H1 (cell line): ENCODE measurements around the gene LCE1F. TPM values are rescaled to one million over a fixed set of nuclear protein-coding genes. Genes with fewer than 3 reads are reported as not detected.

Experiments used
- ASH2L ChIP-seq: fragments of 200-600, 300-600 bp; sonication (generic); IDR thresholded peaks from one replicate; pipeline ENCODE4 v1.7.1; 2017; ENCODE audit warnings: low read length
- CBX5 ChIP-seq: fragments of 300-800, 300-1000 bp; sonication (generic); IDR thresholded peaks from 2 replicates; pipeline ENCODE4 v1.7.1; 2016; ENCODE audit warnings: antibody characterized with exemption, low read length, low read depth
- CHD7 ChIP-seq: fragments of 300-600 bp; sonication (generic); IDR thresholded peaks from 2 replicates; pipeline ENCODE4 v1.7.1; 2012; ENCODE audit warnings: low read length, moderate library complexity, mild to moderate bottlenecking, inconsistent platforms; ENCODE audit not compliant: insufficient replicate concordance
- KDM5A ChIP-seq: fragments of 200-600 bp; IDR thresholded peaks from 2 replicates; pipeline ENCODE4 v1.7.1; 2012; ENCODE audit warnings: mild to moderate bottlenecking, low read length, inconsistent platforms, mixed read lengths
- NANOG ChIP-seq: IDR thresholded peaks from 2 replicates; pipeline ENCODE4 v1.6.1; 2011; ENCODE audit warnings: low read length, low read depth, mild to moderate bottlenecking, inconsistent platforms; ENCODE audit not compliant: insufficient read depth, poor library complexity, severe bottlenecking
- RFX5 ChIP-seq: IDR thresholded peaks from 2 replicates; pipeline ENCODE4 v1.6.1; 2011; ENCODE audit warnings: low read depth, low read length, improper control_type of control experiment, borderline replicate concordance
- SP1 ChIP-seq: IDR thresholded peaks from 2 replicates; pipeline ENCODE4 v1.6.1; 2011; ENCODE audit warnings: low read depth, low read length
- polyA plus RNA-seq, 7 experiments: library from polyadenylated mRNA; depleted of rRNA in 3 of 7; stranded (reverse) in 5 of 7; unstranded in 2 of 7; fragments of >200 nt in 5 of 7; fragments of 200-250 nt in 2 of 7; gene quantifications; 1 replicate in 5 of 7; 2 replicates in 1 of 7; 4 replicates in 1 of 7; pipeline versions ENCODE4 v1.2.1 to v1.2.3, GENCODE V29; 2011 to 2013; ENCODE audit warnings: missing spikeins in 2 of 7, mixed read lengths in 2 of 7
- total RNA-seq: library from RNA; stranded (reverse); fragmentation: NEBNext Ultra II Directional; extraction: Animal tissue kit (Norgen Biotek cat#: 25700); gene quantifications from 2 replicates; pipeline ENCODE4 v1.2.1, GENCODE V29; 2021
- TF ChIP-seq, protein P1 (sequence below): IDR thresholded peaks from 2 replicates; pipeline ENCODE4 v1.6.1; 2012; ENCODE audit warnings: inconsistent platforms

The LCE1F gene
- total and polyA plus RNA-seq, 2 of the 8 experiments (the other 6 are each of a cell fraction or from before 2014, with no cell fraction given): not detected

DNA sequence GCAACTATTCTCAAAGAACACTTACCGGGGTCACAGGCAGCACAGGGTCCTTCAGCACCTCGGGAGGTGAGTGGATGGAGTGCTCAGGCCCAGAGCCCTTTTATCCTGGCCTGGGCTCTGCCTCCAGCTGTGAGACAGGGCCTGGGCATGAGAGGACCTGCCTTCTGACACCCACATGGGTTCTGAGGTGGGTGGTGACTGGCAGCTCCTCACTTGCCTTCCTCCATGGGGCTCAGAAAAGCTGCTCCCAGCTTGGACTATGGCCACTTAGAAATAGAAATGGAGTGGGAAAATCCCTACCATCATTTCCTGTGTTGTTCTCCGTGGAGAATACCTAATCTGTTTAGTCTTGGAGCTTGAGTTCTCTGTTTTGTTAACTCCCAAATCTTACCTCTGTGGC is 31.6 kb downstream of the LCE1F start, which contains the start of gene LCE1C (continued):
- TF ChIP-seq CHD7 (no peak), SP1 (no peak), CBX5 (no peak), ASH2L (no peak), KDM5A (no peak), NANOG (no peak), RFX5 (no peak)
- TF ChIP-seq, protein P1, sequence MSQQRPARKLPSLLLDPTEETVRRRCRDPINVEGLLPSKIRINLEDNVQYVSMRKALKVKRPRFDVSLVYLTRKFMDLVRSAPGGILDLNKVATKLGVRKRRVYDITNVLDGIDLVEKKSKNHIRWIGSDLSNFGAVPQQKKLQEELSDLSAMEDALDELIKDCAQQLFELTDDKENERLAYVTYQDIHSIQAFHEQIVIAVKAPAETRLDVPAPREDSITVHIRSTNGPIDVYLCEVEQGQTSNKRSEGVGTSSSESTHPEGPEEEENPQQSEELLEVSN: no peak
- TF ChIP-seq, all 59 proteins: peak for 0
